A673 (cell line): ENCODE measurements around the gene GBE1. TPM values are rescaled to one million over a fixed set of nuclear protein-coding genes. Genes with fewer than 3 reads are reported as not detected.
"Not testable (repeated sequence)": the region's sequence is repeated elsewhere in the genome, so short reads cannot be mapped to it uniquely, and the experiment has no call there.

Source experiments
- BruUV-seq: library from RNA; stranded (reverse); fragments of 400-500 nt; replicated peaks from 2 replicates; lab custom pipeline; 2021; lab: Mats Ljungman, UMichigan
- CTCF ChIA-PET: fragments of 300-600 bp; sonication (Branson Sonifier 250); formaldehyde crosslinking; loops from one replicate; lab custom pipeline; 2022; ENCODE audit warnings: antibody characterized with exemption; lab: Charles Lee
- POLR2A ChIA-PET: fragments of 300-600 bp; sonication (Branson Sonifier 250); formaldehyde crosslinking; loops from one replicate; lab custom pipeline; 2022; ENCODE audit warnings: antibody characterized with exemption; ENCODE audit not compliant: low non-redundant PET; lab: Charles Lee
- DNase-seq: peaks from one replicate; pipeline ENCODE4 v3.0.0-alpha.2; 2015; ENCODE audit warnings: low spot score
- H3K27ac ChIP-seq: fragments of 200-600 bp; sonication (generic); 2 replicates; pipeline ENCODE4 v1.5.1; 2016; ENCODE audit warnings: mixed run types, low read depth, mild to moderate bottlenecking, mixed read lengths, antibody characterized with exemption, low read length; ENCODE audit not compliant: poor library complexity, severe bottlenecking
- H3K27me3 ChIP-seq: fragments of 200-600 bp; sonication (generic); replicated peaks from 2 replicates; pipeline ENCODE4 v1.6.1; 2017; ENCODE audit warnings: mixed run types, low read depth, mild to moderate bottlenecking, mixed read lengths, antibody characterized with exemption, low read length; ENCODE audit not compliant: insufficient read depth, poor library complexity
- H3K36me3 ChIP-seq: fragments of 200-600 bp; sonication (generic); 2 replicates; pipeline ENCODE4 v1.6.1; 2016; ENCODE audit warnings: mixed run types, mild to moderate bottlenecking, mixed read lengths, antibody characterized with exemption, low read length; ENCODE audit not compliant: insufficient read depth, poor library complexity, severe bottlenecking
- H3K4me1 ChIP-seq: fragments of 200-600 bp; sonication (generic); 2 replicates; pipeline ENCODE4 v1.6.1; 2017; ENCODE audit warnings: mixed run types, mild to moderate bottlenecking, mixed read lengths, antibody characterized with exemption, low read length; ENCODE audit not compliant: insufficient read depth, poor library complexity, severe bottlenecking
- H3K4me3 ChIP-seq: fragments of 200-600 bp; sonication (generic); 2 replicates; pipeline ENCODE4 v1.5.1; 2016; ENCODE audit warnings: low read depth, mixed run types, mild to moderate bottlenecking, mixed read lengths, low read length; ENCODE audit not compliant: poor library complexity, severe bottlenecking
- H3K9me3 ChIP-seq: fragments of 200-600 bp; sonication (generic); 2 replicates; pipeline ENCODE4 v1.6.1; 2016; ENCODE audit warnings: mixed run types, low read depth, mild to moderate bottlenecking, mixed read lengths, antibody characterized with exemption, low read length; ENCODE audit not compliant: poor library complexity, severe bottlenecking
- CTCF ChIP-seq: fragments of 300-800, 200-600 bp; sonication (generic); conservative IDR thresholded peaks from 2 replicates; pipeline ENCODE4 v1.5.1; 2017; ENCODE audit warnings: low read depth, mild to moderate bottlenecking, antibody characterized with exemption, low read length, moderate library complexity, mixed read lengths
- EZH2 ChIP-seq: fragments of 200-600 bp; sonication (generic); IDR thresholded peaks from 2 replicates; pipeline ENCODE4 v1.6.1; 2017; ENCODE audit warnings: borderline replicate concordance, low read depth, mild to moderate bottlenecking, mixed read lengths, antibody characterized with exemption, low read length; ENCODE audit not compliant: poor library complexity, severe bottlenecking
- intact Hi-C: fragments of 100-400 bp; cut with micrococcal nuclease; formaldehyde crosslinking; loops from one replicate; pipeline ENCODE4 v1.10.0; 2022; ENCODE audit not compliant: unreplicated experiment
- total RNA-seq: library from RNA; stranded (reverse); gene quantifications from 2 replicates; pipeline ENCODE4 v1.2.3, GENCODE V29; 2021

GBE1 gene
- total RNA-seq, 1 experiment from 2014 or later = 8.2 TPM

- no peaks in the 10 kb centered on the region for H3K4me1 ChIP-seq
- H3K27ac ChIP-seq = no peak overlapping the region
- no peaks in the 10 kb centered on the region for H3K36me3 ChIP-seq
- POLR2A ChIA-PET = no interaction called here
- intact Hi-C loops = no loop called here
- H3K27me3 ChIP-seq = no peaks in the 10 kb centered on the region
- no peak for TF ChIP-seq EZH2
- TF ChIP-seq CTCF = no peak
- no peak for DNase-seq
- no TSS peak for BruUV-seq
- H3K4me3 ChIP-seq = no peak overlapping the region
- CTCF ChIA-PET = no interaction called here
- no peaks in the 10 kb centered on the region for H3K9me3 ChIP-seq
These were observed 261.4 kb downstream of the GBE1 start for GRCh38 chr3:81500039-81500438.

GRCh38 chr3:81497572-81498251 is 263.7 kb downstream of the GBE1 start:
- no peaks in the 10 kb centered on the region for H3K36me3 ChIP-seq
- DNase-seq = no peak
- H3K9me3 ChIP-seq = no peaks in the 10 kb centered on the region
- TF ChIP-seq CTCF = no peak
- no peak for TF ChIP-seq EZH2
- H3K4me1 ChIP-seq = no peaks in the 10 kb centered on the region
- no peak overlapping the region for H3K4me3 ChIP-seq
- POLR2A ChIA-PET = no interaction called here
- H3K27me3 ChIP-seq = no peaks in the 10 kb centered on the region
- no TSS peak for BruUV-seq
- no peak overlapping the region for H3K27ac ChIP-seq
- CTCF ChIA-PET = no interaction called here
- intact Hi-C loops = loop anchor here (10.0 kb wide), 1 partner anchor 193 kb away; no protein-coding TSS in a partner anchor

- no peaks in the 10 kb centered on the region for H3K9me3 ChIP-seq
- no peaks in the 10 kb centered on the region for H3K27me3 ChIP-seq
- ChIA-PET CTCF (no interaction called here), POLR2A (no interaction called here)
- intact Hi-C loops = loop anchor here (10.0 kb wide), 1 partner anchor 192 kb away; no protein-coding TSS in a partner anchor
- TF ChIP-seq CTCF (no peak), EZH2 (no peak)
- no peak overlapping the region for H3K4me3 ChIP-seq
- no peak overlapping the region for H3K27ac ChIP-seq
- H3K4me1 ChIP-seq = no peaks in the 10 kb centered on the region
- BruUV-seq = no TSS peak
- no peak for DNase-seq
- no peaks in the 10 kb centered on the region for H3K36me3 ChIP-seq
These were observed 264.9 kb downstream of the GBE1 start for GRCh38 chr3:81496407-81497104.

GRCh38 chr3:81492471-81492870 is 269.0 kb downstream of the GBE1 start:
- H3K27ac ChIP-seq, DNase-seq, H3K4me3 ChIP-seq, H3K4me1 ChIP-seq, BruUV-seq, POLR2A ChIA-PET, H3K9me3 ChIP-seq, H3K36me3 ChIP-seq, H3K27me3 ChIP-seq, CTCF ChIA-PET: not testable (repeated sequence)
- intact Hi-C loops = loop anchor here (5.0 to 10.0 kb wide), 2 partner anchors 188 to 640 kb away; no protein-coding TSS in a partner anchor
